Astrocyte (in vitro differentiated cells and primary cell): Measurements from ENCODE around the gene SPEF1. TPM values are rescaled to one million over a fixed set of nuclear protein-coding genes. Genes with fewer than 3 reads are reported as not detected.

Experiments used
- DNase-seq: peaks from one replicate; pipeline ENCODE4 v3.0.0-alpha.2; 2010; ENCODE audit warnings: low read depth
- FAIRE-seq: peaks from 2 replicates; lab custom pipeline; 2011; peaks lifted over from hg19 to GRCh38; lab: Jason Lieb, UNC
- H2AFZ ChIP-seq: 2 replicates; pipeline ENCODE4 v1.6.0; 2012; ENCODE audit warnings: low read depth, low read length, inconsistent platforms
- H3K27ac ChIP-seq: 2 replicates; pipeline ENCODE4 v1.5.1; 2011; ENCODE audit warnings: low read depth, low read length, inconsistent platforms
- H3K27me3 ChIP-seq: 2 replicates; pipeline ENCODE4 v1.6.0; 2011; ENCODE audit warnings: low read length, inconsistent platforms; ENCODE audit not compliant: insufficient read depth
- H3K36me3 ChIP-seq: 2 replicates; pipeline ENCODE4 v1.5.1; 2011; ENCODE audit warnings: low read length, inconsistent platforms; ENCODE audit not compliant: insufficient read depth
- H3K4me1 ChIP-seq: 2 replicates; pipeline ENCODE4 v1.5.1; 2011; ENCODE audit warnings: low read length, inconsistent platforms; ENCODE audit not compliant: insufficient read depth
- H3K4me2 ChIP-seq: 2 replicates; pipeline ENCODE4 v1.6.0; 2012; ENCODE audit warnings: low read length, inconsistent platforms
- H3K4me3 ChIP-seq: 2 replicates; pipeline ENCODE4 v1.5.1; 2011; ENCODE audit warnings: low read depth, mild to moderate bottlenecking, low read length, inconsistent platforms; ENCODE audit not compliant: insufficient read depth
- H3K79me2 ChIP-seq: 2 replicates; pipeline ENCODE4 v1.6.0; 2012; ENCODE audit warnings: mild to moderate bottlenecking, low read length, inconsistent platforms; ENCODE audit not compliant: insufficient read depth
- H3K9ac ChIP-seq: 2 replicates; pipeline ENCODE4 v1.6.0; 2012; ENCODE audit warnings: mild to moderate bottlenecking, low read length, inconsistent platforms
- H3K9me3 ChIP-seq: 2 replicates; pipeline ENCODE4 v1.5.1; 2012; ENCODE audit warnings: low read depth, mild to moderate bottlenecking, low read length, inconsistent platforms; ENCODE audit not compliant: insufficient read depth
- H4K20me1 ChIP-seq: 2 replicates; pipeline ENCODE4 v1.6.0; 2012; ENCODE audit warnings: low read length, inconsistent platforms; ENCODE audit not compliant: insufficient read depth
- H3K27ac Mint-ChIP-seq: one replicate; pipeline ENCODE4 v1.8.0; 2021; ENCODE audit warnings: mild to moderate bottlenecking, mixed read lengths; ENCODE audit not compliant: unreplicated experiment
- H3K27me3 Mint-ChIP-seq: one replicate; pipeline ENCODE4 v1.8.0; 2021; ENCODE audit warnings: low read depth, mixed read lengths; ENCODE audit not compliant: unreplicated experiment
- H3K36me3 Mint-ChIP-seq: one replicate; pipeline ENCODE4 v1.8.0; 2021; ENCODE audit warnings: low read depth, mixed read lengths; ENCODE audit not compliant: unreplicated experiment
- H3K4me1 Mint-ChIP-seq: one replicate; pipeline ENCODE4 v1.8.0; 2021; ENCODE audit warnings: low read depth, mixed read lengths; ENCODE audit not compliant: unreplicated experiment
- H3K4me3 Mint-ChIP-seq: one replicate; pipeline ENCODE4 v1.8.0; 2021; ENCODE audit warnings: mild to moderate bottlenecking, moderate library complexity, mixed read lengths; ENCODE audit not compliant: unreplicated experiment
- H3K9me3 Mint-ChIP-seq: one replicate; pipeline ENCODE4 v1.8.0; 2021; ENCODE audit warnings: mild to moderate bottlenecking, mixed read lengths; ENCODE audit not compliant: unreplicated experiment
- EZH2 ChIP-seq: IDR thresholded peaks from 2 replicates; pipeline ENCODE4 v1.6.1; 2012; ENCODE audit warnings: mild to moderate bottlenecking, low read length, inconsistent platforms; ENCODE audit not compliant: insufficient read depth
- total RNA-seq: library from RNA; stranded (reverse); gene quantifications from 2 replicates; pipeline ENCODE4 v1.2.1, GENCODE V29; 2021
- TF ChIP-seq, protein P1 (sequence below): IDR thresholded peaks from 2 replicates; pipeline ENCODE4 v1.5.1; 2011; ENCODE audit warnings: low read depth, mild to moderate bottlenecking, inconsistent platforms, low read length, moderate library complexity; ENCODE audit not compliant: insufficient read depth

The SPEF1 gene
- total RNA-seq, 1 donor from 2014 or later, result 0.45 TPM

DNA sequence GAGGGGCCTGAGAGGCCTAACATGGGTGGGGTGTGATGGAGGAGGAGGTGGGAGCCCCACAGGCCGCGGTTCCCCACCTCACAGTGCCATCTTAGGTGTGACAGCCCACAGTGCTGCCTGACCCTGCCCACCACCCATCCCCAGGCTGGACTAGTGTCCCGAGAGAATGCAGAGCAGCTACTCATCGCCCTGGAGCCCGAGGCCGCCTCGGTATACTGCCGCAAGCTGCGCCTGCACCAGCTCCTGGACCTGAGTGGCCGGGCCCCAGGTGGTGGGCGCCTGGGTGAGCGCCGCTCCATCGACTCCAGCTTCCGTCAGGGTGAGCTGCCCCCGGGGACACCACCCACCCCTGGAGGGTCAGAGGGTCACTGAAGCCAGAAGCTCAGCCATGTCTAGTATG is 33.2 kb downstream of the SPEF1 start:
- no peaks in the 10 kb centered on the region for H3K4me1 Mint-ChIP-seq
- H3K4me1 ChIP-seq, result peaks cover 5% of the 10 kb centered on the region
- H3K36me3 Mint-ChIP-seq, result peaks cover under 1% of the 10 kb centered on the region
- H3K9me3 Mint-ChIP-seq, result peaks cover 7% of the 10 kb centered on the region
- H3K27me3 ChIP-seq, result peaks cover 22% of the 10 kb centered on the region
- no peaks in the 10 kb centered on the region for H3K79me2 ChIP-seq
- H3K9me3 ChIP-seq, result no peaks in the 10 kb centered on the region
- no peak overlapping the region for H2AFZ ChIP-seq
- no peaks in the 10 kb centered on the region for H3K36me3 ChIP-seq
- no peak overlapping the region for H3K4me2 ChIP-seq
- FAIRE-seq, result no peak
- H3K4me3 Mint-ChIP-seq, result no peak overlapping the region
- H3K27me3 Mint-ChIP-seq, result peaks cover 70% of the 10 kb centered on the region
- no peak overlapping the region for H3K27ac ChIP-seq
- H3K4me3 ChIP-seq, result no peak overlapping the region
- H4K20me1 ChIP-seq, result peaks cover 19% of the 10 kb centered on the region
- H3K27ac Mint-ChIP-seq, result no peak overlapping the region
- H3K9ac ChIP-seq, result no peak overlapping the region
- DNase-seq, result no peak
- TF ChIP-seq, protein P1, sequence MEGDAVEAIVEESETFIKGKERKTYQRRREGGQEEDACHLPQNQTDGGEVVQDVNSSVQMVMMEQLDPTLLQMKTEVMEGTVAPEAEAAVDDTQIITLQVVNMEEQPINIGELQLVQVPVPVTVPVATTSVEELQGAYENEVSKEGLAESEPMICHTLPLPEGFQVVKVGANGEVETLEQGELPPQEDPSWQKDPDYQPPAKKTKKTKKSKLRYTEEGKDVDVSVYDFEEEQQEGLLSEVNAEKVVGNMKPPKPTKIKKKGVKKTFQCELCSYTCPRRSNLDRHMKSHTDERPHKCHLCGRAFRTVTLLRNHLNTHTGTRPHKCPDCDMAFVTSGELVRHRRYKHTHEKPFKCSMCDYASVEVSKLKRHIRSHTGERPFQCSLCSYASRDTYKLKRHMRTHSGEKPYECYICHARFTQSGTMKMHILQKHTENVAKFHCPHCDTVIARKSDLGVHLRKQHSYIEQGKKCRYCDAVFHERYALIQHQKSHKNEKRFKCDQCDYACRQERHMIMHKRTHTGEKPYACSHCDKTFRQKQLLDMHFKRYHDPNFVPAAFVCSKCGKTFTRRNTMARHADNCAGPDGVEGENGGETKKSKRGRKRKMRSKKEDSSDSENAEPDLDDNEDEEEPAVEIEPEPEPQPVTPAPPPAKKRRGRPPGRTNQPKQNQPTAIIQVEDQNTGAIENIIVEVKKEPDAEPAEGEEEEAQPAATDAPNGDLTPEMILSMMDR, result no peak
- no peak for TF ChIP-seq EZH2

DNA sequence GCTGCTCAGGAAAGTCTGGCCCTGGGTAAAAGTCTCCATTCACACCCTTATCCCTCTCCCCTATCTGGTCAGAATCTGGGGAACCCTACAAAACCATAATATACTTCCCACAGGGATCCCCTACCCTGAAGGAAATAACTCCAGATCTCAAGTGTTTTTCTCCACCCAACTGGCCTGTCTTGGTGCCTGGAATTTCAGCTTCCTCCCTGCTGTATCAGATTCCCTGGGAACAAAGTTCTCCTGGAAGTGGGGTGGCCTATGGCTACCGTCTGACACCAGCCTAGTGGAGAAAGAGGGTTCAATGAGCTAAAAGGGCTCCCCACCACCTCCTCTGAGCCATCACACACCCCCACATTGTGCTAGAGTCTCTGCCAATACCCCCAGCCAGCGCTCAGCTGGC is 33.8 kb downstream of the SPEF1 start:
- H3K4me3 Mint-ChIP-seq, result no peak overlapping the region
- H3K27ac ChIP-seq, result no peak overlapping the region
- H3K9me3 ChIP-seq, result no peaks in the 10 kb centered on the region
- peaks cover 5% of the 10 kb centered on the region for H3K4me1 ChIP-seq
- FAIRE-seq (no peak), DNase-seq (no peak)
- no peak for TF ChIP-seq EZH2
- TF ChIP-seq, protein P1, result no peak
- no peaks in the 10 kb centered on the region for H3K79me2 ChIP-seq
- H3K36me3 ChIP-seq, result no peaks in the 10 kb centered on the region
- H3K9ac ChIP-seq, result no peak overlapping the region
- H3K4me3 ChIP-seq, result no peak overlapping the region
- H3K4me2 ChIP-seq, result no peak overlapping the region
- H3K27me3 ChIP-seq, result peaks cover 22% of the 10 kb centered on the region
- H3K27ac Mint-ChIP-seq, result no peak overlapping the region
- H3K27me3 Mint-ChIP-seq, result peaks cover 68% of the 10 kb centered on the region
- no peak overlapping the region for H2AFZ ChIP-seq
- H3K36me3 Mint-ChIP-seq, result no peaks in the 10 kb centered on the region
- peaks cover 7% of the 10 kb centered on the region for H3K9me3 Mint-ChIP-seq
- no peaks in the 10 kb centered on the region for H3K4me1 Mint-ChIP-seq
- H4K20me1 ChIP-seq, result peaks cover 13% of the 10 kb centered on the region

DNA sequence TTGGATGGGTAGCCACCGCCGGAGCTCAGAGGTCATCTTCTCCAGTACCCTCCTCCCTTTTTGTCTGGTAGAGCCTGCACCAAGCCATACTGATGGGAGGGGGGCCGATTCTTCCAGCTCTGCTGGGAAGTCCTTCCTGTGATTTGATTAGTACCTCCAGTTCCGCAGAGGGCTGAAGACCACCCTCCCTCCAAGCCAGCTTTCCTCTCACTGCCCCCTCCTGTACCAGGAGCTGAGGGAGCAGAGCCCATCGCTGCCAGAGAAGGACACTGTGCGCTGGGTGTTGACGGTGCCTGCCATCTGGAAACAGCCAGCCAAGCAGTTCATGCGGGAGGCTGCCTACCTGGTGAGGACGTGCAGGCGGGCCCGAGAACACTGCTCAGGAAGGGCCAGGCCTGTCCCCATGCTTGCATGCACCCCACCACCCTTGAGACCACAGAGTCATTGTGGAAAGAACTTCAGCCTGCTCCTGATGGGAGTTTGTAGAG is 35.5 kb downstream of the SPEF1 start:
- Histone ChIP-seq H3K9ac (no peak overlapping the region), H2AFZ (no peak overlapping the region), H3K36me3 (no peaks in the 10 kb centered on the region), H3K9me3 (no peaks in the 10 kb centered on the region), H3K27me3 (peaks cover 15% of the 10 kb centered on the region), H3K4me1 (peaks cover 3% of the 10 kb centered on the region), H3K27ac (no peak overlapping the region), H3K4me2 (no peak overlapping the region), H3K79me2 (no peaks in the 10 kb centered on the region), H4K20me1 (peaks cover 5% of the 10 kb centered on the region), H3K4me3 (no peak overlapping the region)
- Mint-ChIP-seq H3K27ac (no peak overlapping the region), H3K4me1 (no peaks in the 10 kb centered on the region), H3K27me3 (peaks cover 58% of the 10 kb centered on the region), H3K9me3 (peaks cover 3% of the 10 kb centered on the region), H3K4me3 (no peak overlapping the region), H3K36me3 (no peaks in the 10 kb centered on the region)
- DNase-seq (no peak), FAIRE-seq (no peak)
- TF ChIP-seq, protein P1, result no peak
- no peak for TF ChIP-seq EZH2
